ENCODE data around the gene PCYT1B. TPM values are rescaled to one million over a fixed set of nuclear protein-coding genes. Genes with fewer than 3 reads are reported as not detected.

Gene PCYT1B
- total and polyA plus RNA-seq, 8 donors, result 0.85 to 8.6 (median 6.5) TPM

DNA sequence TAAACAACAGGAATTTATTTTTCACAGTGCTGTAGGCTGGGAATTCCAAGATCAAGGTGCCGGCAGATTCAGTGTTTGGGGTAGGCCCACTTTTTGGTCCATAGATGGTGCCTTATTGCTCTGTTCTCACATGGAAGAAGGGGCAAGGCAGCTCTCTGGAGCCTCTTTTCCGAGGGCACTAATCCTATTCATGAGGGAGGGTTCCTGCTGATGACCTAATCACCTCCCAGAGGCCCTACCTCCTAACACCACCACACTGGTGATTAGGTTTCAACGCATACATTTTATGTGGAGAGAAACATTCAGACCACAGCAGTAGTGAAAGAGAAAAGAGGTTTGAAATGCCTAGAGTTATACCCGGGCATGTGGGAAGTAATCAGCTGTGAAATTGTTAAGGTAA, 45.2 kb upstream of the PCYT1B start:
- no peak for ATAC-seq
- intact Hi-C loops (cut with DNase I), result no loop called here
- no peak overlapping the region for H3K4me3 ChIP-seq

DNA sequence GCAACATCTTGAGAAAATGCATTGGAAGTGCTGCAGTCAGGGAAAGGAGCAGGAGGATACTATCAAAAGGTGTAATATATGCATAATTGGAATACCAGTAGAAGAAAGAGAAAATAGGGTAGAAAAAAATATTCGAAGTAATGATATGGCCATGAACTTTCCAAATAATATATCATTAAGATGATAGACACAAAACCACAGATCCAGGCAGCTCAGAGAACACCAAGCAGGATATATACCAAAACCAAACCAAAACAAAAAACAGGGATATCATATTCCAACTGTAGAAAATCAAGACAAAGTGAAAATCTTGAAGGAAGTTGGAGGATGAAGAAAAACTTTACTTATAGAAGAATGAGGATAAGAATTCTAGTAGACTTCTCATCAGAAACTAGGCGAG, 36.9 kb upstream of the PCYT1B start:
- intact Hi-C loops (cut with DNase I), result no loop called here
- Histone ChIP-seq H3K27ac (no peak overlapping the region), H3K4me1 (no peaks in the 10 kb centered on the region), H3K27me3 (no peaks in the 10 kb centered on the region), H3K36me3 (no peaks in the 10 kb centered on the region), H3K4me3 (no peak overlapping the region), H3K9me3 (no peaks in the 10 kb centered on the region)
- TF ChIP-seq, protein P1, sequence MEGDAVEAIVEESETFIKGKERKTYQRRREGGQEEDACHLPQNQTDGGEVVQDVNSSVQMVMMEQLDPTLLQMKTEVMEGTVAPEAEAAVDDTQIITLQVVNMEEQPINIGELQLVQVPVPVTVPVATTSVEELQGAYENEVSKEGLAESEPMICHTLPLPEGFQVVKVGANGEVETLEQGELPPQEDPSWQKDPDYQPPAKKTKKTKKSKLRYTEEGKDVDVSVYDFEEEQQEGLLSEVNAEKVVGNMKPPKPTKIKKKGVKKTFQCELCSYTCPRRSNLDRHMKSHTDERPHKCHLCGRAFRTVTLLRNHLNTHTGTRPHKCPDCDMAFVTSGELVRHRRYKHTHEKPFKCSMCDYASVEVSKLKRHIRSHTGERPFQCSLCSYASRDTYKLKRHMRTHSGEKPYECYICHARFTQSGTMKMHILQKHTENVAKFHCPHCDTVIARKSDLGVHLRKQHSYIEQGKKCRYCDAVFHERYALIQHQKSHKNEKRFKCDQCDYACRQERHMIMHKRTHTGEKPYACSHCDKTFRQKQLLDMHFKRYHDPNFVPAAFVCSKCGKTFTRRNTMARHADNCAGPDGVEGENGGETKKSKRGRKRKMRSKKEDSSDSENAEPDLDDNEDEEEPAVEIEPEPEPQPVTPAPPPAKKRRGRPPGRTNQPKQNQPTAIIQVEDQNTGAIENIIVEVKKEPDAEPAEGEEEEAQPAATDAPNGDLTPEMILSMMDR (IDR thresholded peaks at IDR 0.05), result no peak
- ATAC-seq, result no peak
- DNase-seq, result no peak

More for the DNA sequence above, 45.2 kb upstream of the PCYT1B start:
- Histone ChIP-seq H3K9me3 (no peaks in the 10 kb centered on the region), H3K27me3 (no peaks in the 10 kb centered on the region), H3K4me1 (peaks cover 0 to 10% of the 10 kb centered on the region in 2 donors), H3K36me3 (no peaks in the 10 kb centered on the region), H3K27ac (no peak overlapping the region)
- no peak for DNase-seq
- TF ChIP-seq, protein P1 (IDR thresholded peaks at IDR 0.05), result no peak

DNA sequence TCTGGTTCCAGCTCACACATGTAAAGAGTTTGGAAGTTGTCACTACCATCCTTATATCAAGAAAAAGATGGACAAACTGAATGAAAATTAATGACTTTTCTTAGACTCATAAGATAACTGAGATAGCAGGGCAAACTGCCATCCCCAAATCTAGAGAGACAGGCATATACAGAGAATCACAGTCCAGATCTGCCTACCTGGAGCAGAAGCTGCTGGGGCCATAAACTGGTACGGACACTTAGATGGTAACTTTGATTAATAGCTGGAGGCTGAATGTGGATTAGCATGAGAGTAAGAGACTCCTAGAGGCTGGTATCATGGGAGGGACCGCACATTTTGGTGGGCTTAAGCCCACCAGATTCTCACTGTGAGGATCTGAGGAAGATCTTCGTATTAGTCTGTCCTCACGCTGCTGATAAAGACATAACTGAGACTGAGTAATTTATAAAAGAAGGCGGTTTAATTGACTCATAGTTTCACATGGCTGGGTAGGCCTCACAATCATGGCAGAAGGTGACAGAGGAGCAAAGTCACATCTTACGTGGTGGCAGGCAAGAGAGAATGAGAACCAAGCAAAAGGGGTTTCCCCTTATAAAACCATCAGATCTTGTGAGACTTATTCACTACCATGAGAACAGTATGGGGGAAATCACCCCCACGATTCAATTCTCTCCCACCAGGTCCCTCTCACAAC, 35.7 kb upstream of the PCYT1B start:
- Histone ChIP-seq H3K27ac (no peak overlapping the region), H3K9me3 (no peaks in the 10 kb centered on the region), H3K36me3 (no peaks in the 10 kb centered on the region), H3K4me1 (no peaks in the 10 kb centered on the region), H3K4me3 (no peak overlapping the region), H3K27me3 (no peaks in the 10 kb centered on the region)
- no peak for DNase-seq
- TF ChIP-seq, protein P1 (IDR thresholded peaks at IDR 0.05), result no peak
- intact Hi-C loops (cut with DNase I), result no loop called here
- ATAC-seq, result no peak

DNA sequence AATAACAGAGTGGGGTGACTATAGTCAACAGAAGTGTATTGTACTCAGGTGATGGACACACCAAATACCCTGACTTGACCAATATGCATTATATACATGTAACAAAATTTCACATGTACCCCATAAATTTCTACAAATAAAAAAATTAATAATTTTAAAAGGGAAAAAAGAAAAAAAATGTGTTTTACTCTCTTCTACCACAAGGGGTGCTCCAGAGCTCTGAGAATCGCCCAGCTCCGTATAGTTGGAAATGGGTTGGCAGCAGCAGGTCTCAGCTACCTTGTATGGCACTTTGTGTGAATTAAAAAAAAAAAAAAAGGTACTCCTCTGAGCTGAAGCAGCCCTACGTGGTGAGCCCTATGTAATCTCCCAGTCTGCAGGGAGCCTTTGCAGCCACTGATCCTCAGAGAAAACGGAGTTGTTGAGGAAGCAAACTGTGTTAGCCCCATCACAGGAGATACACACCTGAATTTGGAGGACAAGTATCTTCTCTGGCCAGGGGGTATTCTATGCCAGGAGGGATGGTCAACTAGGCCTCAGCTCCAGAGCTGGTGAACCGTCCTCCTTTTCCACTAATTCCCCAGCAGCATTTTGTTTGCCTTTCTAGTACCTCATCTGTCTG, 29.4 kb upstream of the PCYT1B start:
- Histone ChIP-seq H3K4me3 (no peak overlapping the region), H3K36me3 (no peaks in the 10 kb centered on the region), H3K4me1 (no peaks in the 10 kb centered on the region), H3K27ac (no peak overlapping the region), H3K9me3 (no peaks in the 10 kb centered on the region), H3K27me3 (no peaks in the 10 kb centered on the region)
- intact Hi-C loops (cut with DNase I), result no loop called here
- TF ChIP-seq, protein P1 (IDR thresholded peaks at IDR 0.05), result peak; percentile 30 to 73
- ATAC-seq (peak; percentile 73), DNase-seq (no peak)

DNA sequence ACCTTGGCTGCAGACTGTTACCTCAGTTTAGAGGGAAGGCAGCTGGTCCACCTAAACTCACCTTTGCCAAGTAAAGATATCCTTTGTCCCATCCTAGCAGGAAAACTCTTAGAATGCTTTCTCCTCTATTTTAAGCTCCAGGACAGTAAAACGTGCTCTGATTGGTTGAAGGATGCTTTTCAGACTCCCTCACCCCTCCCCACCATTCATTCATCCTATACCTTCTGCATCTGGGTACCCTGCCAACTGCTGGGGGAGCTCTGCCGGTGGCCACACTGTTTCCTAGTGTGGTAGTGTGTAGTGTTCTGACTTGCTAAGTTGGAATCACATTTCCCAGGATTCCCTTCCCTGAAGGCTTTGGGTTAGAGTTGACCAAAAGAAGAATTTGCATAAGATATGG, 26.3 kb upstream of the PCYT1B start:
- TF ChIP-seq, protein P1 (IDR thresholded peaks at IDR 0.05), result no peak
- no peaks in the 10 kb centered on the region for H3K36me3 ChIP-seq
- intact Hi-C loops (cut with DNase I), result no loop called here

More for the DNA sequence above, 26.3 kb upstream of the PCYT1B start:
- ATAC-seq (no peak), DNase-seq (no peak)
- Histone ChIP-seq H3K9me3 (no peaks in the 10 kb centered on the region), H3K27ac (no peak overlapping the region), H3K4me1 (no peaks in the 10 kb centered on the region), H3K27me3 (no peaks in the 10 kb centered on the region), H3K4me3 (no peak overlapping the region)

All from left lung (tissue), 10 donors.